CMK (cell line): ENCODE results near the gene VKORC1.
"Not testable (repeated sequence)": the region's sequence is repeated elsewhere in the genome, so short reads cannot be mapped to it uniquely, and the experiment has no call there.

Source experiments
- DNase-seq: peaks from one replicate; pipeline ENCODE4 v3.0.0-alpha.2; 2010; ENCODE audit warnings: low read depth

Gene VKORC1

GRCh38 chr16:31094424-31095120, at the start of gene VKORC1:
TSS of gene VKORC1 (minus strand) at chr16:31094797. CDS start at chr16:31094729, 68 bp downstream.
- DNase-seq, result peak; percentile 88

DNA sequence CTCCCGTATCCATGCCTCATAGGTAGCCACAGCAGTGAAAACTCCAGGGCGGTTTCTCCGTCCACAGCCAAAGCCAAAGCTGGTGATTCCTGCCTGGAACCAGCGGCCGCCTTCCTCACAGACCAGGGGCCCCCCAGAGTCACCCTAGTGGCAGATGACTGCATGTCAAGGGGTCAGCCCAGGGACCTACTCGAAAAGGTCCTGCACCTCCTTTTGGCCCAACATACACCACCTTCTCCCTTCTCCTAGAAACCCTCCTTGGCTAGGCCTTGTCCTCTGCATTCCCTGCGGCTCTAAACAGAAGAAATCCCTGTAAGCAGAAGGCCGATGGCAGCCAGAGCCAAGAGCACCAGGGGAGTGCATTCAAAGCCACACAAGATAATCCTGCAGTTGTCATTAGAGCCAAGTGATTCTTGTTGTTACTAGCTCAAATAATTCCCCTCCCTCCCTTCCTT, 49.1 kb upstream of the VKORC1 start:
- no peak for DNase-seq

DNA sequence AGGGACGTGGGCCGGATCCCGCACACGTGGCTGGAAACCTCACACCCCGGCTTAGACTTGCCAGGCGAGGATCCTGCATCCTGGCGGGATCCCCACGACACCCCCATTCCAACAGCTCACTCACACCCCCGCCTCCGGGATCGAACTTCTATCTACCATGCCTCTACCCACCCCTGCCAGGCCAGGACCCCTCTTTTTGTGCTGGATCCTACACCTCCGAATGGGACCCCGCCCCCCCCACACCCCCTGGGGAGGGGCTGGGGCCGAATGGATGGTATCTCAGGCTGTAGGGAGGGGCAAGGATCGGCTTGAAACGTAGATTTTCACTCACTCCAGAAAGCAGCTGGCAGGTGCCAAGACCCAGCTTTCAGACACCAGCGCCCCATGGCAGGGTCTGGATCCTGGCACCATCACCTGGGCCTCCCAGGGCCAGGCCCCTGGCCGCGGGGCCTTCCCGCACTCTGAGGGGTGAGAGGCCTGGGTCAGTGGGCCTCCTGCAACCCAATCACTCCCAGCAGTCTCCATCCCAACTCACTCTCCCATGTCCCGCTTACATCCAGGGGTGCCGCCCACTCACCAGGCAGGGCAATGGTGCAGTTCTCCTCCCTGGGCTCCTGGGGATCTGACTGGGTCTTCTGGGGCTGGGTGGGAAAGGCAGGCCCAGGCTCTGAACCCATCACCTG, 48.6 kb upstream of the VKORC1 start:
- no peak for DNase-seq

GRCh38 chr16:31142109-31143010, 47.8 kb upstream of the VKORC1 start:
- peak; percentile 97 for DNase-seq

DNA sequence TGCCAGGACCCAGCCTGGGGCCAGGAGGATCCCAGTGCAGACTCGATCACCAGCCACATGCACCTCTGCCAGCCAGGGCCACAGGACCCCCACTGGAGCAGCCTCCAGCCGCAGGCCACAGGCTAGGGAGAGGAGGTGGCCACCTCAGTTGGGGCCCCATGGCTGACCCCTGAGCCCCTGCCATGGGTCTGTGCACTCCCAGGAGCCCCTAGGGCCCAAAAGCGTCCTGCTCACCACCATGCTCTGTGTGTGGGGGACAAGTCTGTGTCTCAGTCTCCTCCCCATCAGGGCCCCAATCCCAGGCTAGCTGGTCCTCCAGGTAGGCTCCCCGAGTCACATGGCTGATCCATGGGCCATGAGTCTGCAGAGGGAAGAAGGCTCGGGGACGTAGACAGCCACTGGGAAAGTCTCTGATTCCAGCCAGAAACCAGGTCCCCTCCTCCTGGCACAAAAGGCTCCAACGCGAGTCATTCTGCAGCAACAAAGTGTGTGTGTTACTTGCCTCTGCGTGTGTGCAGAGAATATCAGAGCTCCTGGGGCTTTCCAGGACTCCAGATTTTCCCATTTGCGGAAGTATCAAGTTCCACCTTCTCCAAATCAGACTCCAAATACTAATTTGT, 47.0 kb upstream of the VKORC1 start:
- no peak for DNase-seq

GRCh38 chr16:31141071-31141469, 46.5 kb upstream of the VKORC1 start:
- DNase-seq, result not testable (repeated sequence)

DNA sequence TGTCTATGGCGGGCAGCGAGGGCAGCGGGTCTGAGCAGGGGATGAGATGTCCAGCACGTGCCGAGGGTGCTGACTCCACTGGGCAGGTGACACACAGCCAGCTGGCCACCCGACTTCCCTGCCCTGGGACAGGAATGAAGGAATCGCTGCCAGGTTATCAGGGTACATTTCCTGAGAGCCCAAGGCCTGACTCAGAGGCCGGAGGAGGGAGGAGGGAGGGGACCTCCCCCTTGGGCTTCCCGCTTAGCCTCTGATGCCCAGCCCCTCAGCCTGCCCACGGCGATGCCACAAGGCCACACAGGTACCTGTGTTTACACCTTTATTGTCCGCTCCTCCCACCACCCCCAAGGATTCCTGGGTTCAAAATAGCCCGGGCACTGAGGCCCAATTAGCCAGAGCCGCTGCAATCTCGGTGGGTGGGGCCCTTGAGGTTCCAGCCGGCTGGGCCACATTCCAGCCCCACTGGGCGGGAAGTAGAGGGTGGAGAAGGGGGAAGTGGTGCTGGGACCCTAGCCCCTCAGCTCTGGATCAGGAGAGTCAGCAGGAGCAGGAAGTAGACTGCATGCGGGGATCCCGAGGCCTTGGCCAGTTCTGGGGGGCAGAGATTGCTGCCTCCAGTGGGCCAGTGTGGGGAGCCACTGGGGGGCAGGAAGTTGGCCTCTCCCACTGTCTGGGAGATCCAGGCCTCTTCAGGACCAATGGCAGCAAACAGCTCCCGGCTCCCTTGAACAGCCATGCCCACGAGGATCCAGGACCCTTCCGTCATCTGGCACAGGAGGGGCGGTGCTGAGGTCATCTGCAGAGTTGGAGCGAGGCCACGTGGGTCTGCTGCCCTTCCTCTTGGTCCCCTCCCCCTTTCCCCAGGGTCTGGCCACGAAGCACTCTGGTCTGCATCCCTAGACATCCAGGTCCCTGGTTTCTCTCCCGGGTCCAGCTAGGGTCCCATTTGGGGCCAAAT, 44.3 kb upstream of the VKORC1 start:
- no peak for DNase-seq

GRCh38 chr16:31136822-31137499, 42.4 kb upstream of the VKORC1 start:
- not testable (repeated sequence) for DNase-seq

DNA sequence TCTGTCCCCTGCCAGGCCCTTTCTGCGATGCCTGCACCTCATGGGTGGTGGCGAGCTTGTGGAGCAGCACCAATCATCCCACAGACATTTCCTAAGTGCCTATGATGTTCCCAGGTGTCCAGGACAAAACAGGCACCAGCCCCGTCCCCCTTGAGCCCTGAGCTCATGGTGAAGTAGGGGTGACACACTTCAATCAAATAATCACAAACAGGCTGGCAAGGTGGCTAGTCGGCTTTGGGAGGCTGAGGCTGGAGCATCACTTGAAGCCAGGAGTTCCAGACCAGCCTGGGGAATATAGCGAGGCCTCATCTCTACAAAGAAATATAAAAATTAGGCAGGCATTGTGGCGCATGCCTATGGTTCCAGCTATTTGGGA, 41.7 kb upstream of the VKORC1 start:
- no peak for DNase-seq

GRCh38 chr16:31135535-31136286, 41.1 kb upstream of the VKORC1 start, which contains the start of gene PRSS8:
TSS of gene PRSS8 (minus strand) at chr16:31135727. CDS start at chr16:31135498, 229 bp downstream.
- DNase-seq, result no peak

DNA sequence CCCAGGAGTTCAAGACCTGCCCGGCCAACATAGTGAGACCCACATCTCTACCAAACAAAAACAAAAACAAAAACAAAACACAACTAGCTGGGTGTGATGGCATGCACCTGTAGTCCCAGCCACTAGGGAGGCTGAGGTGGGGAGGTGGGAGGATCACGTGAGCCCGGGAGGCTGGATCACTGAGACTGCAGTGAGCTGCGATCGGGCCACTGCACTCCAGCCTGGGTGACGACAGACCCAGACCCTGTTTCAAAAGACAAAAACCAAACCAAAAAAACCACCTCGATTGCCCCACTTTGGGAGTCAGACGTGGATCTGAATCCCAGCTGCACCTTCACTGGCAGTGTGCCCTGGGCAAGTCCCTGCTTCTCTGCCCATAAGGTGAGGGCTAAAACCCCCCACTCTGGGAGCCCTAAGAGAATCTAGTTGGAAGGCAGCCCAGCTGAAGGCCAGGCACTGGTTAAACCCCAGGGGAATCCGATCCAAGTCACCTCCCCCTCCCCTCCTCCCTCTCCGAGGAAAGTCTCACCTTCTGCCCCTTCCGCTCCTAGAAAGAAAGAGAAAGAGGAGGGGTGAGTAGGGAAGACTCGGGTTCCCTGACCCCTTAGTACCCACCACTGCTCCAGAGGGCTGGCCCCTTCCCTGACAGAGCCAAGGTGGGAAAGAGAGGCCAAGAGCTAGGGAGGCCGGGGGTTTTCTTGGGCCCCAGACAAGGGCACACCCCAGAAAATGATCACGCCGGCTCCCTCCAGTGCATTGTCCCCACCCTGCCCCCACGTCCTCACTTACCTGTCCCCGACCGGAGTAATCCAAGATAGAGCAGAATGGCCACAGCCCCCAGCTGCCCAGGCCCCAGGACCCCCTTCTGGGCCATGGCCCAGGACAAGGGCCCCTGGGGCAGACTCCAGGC, 40.3 kb upstream of the VKORC1 start:
- DNase-seq, result no peak

GRCh38 chr16:31134091-31134571, 39.5 kb upstream of the VKORC1 start:
- no peak for DNase-seq

DNA sequence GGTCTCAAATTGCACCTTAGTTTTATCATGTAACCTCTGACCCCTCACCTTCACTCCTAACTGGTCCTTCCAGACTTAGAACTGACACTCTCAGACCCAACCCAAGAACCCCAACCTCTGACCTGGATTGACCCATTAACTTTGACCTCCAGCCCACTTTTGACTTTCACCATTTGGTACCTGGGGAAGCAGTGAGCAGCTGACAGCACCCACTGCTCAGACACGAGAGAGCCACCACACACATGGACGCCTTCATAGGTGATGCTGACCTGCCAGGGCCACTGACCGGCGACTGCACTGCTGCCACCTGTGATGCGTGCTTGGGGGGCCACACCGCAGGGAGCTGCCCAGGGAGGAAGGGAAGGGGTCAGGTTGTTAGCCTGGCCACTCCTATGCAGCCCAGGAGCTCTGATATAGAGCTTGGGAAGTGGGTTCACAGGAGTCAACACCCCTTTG, 38.5 kb upstream of the VKORC1 start:
- DNase-seq, result no peak

- no peak for DNase-seq
Observed at GRCh38 chr16:31132303-31132979, 37.8 kb upstream of the VKORC1 start.

- no peak for DNase-seq
Observed at GRCh38 chr16:31131841-31132271, 37.3 kb upstream of the VKORC1 start.

GRCh38 chr16:31131416-31131815, 36.8 kb upstream of the VKORC1 start:
- DNase-seq, result no peak

DNA sequence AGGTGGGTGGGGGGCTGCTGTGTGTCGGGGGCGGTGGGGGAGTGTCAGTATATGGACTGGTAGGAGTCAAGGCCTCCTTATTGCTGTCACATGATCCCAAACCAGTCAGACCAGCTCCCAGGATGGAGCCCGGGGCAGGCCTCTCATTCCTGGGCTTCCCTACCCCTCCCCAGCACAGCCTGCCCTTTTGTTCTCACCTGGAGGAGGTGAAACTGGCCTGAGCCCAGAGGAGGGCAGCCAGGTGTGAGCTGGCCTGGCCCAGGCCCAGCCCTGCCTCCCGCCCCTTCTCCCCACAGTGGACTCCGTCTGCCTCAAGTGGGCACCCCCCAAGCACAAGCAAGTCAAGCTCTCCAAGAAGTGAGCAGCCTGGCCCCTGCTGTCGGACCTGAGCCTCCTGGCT, 36.3 kb upstream of the VKORC1 start:
- DNase-seq, result no peak
